OCI-LY7 (cell line): ENCODE results near the gene USB1.

ENCODE experiments used
- EZH2phosphoT487 ChIP-seq: fragments of 200-600 bp; sonication (generic); IDR thresholded peaks from 2 replicates; pipeline ENCODE4 v1.6.1; 2018; ENCODE audit warnings: low read depth, borderline replicate concordance, mild to moderate bottlenecking, mixed run types, antibody characterized with exemption, low read length, moderate library complexity, mixed read lengths
- TF ChIP-seq, protein P1 (sequence below): fragments of 200-600 bp; sonication (generic); conservative IDR thresholded peaks from 2 replicates; pipeline ENCODE4 v1.5.1; 2014; ENCODE audit warnings: mild to moderate bottlenecking, antibody characterized with exemption, low read length, moderate library complexity, mixed read lengths

DNA sequence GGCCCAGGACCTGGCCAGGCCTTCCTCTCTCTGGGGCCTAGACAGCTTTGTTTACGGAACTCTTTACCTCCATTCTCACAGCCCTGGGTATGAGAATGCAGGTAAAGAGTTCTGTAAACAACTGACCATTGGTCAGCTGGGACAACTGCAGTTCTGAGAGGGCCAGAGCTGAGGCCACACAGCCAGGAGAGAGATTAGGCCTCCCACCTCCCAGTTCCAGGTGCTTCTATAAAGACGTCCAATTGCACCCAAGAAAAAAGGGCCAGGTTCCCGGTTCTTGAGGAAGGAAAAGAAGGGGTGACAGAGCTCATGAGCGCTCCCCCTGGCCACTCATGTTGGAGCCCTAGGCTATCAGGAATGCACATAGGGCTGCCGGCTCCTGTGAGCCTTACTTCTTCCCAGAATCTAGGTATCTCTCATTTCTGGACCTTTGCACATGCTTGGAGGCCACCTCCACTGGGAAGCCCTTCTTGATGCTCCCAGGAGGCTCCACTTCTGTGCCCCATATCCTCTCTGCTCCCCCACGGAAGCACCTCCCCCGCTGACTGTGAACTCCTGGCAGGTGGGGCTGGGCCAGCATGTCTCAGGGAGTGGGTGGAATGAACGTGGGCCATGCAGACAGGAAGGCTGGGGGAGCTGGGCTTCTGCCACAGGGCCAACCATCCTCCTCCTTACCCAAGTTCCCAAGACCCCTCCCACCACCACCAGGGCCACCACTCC, 43.4 kb upstream of the USB1 start:
- TF ChIP-seq, protein P1, sequence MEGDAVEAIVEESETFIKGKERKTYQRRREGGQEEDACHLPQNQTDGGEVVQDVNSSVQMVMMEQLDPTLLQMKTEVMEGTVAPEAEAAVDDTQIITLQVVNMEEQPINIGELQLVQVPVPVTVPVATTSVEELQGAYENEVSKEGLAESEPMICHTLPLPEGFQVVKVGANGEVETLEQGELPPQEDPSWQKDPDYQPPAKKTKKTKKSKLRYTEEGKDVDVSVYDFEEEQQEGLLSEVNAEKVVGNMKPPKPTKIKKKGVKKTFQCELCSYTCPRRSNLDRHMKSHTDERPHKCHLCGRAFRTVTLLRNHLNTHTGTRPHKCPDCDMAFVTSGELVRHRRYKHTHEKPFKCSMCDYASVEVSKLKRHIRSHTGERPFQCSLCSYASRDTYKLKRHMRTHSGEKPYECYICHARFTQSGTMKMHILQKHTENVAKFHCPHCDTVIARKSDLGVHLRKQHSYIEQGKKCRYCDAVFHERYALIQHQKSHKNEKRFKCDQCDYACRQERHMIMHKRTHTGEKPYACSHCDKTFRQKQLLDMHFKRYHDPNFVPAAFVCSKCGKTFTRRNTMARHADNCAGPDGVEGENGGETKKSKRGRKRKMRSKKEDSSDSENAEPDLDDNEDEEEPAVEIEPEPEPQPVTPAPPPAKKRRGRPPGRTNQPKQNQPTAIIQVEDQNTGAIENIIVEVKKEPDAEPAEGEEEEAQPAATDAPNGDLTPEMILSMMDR, result no peak
- TF ChIP-seq EZH2phosphoT487, result no peak
